IMR-90 (cell line): ENCODE data around the gene ARHGEF18. TPM values are rescaled to one million over a fixed set of nuclear protein-coding genes. Genes with fewer than 3 reads are reported as not detected.

Source experiments
- ATAC-seq: fragments of 200-7000 bp; cut with Tn5 transposase; 2 replicates; pipeline ENCODE4 v1.9.1; 2020; ENCODE audit warnings: low read depth, mild to moderate bottlenecking, moderate library complexity
- BruUV-seq: library from RNA; stranded (reverse); fragments of 400-500 nt; replicated peaks from 2 replicates; lab custom pipeline; 2021; lab: Mats Ljungman, UMichigan
- CTCF ChIA-PET: fragments of 300-600 bp; formaldehyde crosslinking; extraction: SDS; loops from one replicate; lab custom pipeline; 2021; ENCODE audit warnings: antibody characterized with exemption; lab: Yijun Ruan, JAX
- POLR2A ChIA-PET: fragments of 300-600 bp; sonication (Branson Sonifier 250); formaldehyde crosslinking; loops from one replicate; lab custom pipeline; 2022; ENCODE audit warnings: antibody characterized with exemption; ENCODE audit not compliant: unreplicated experiment; lab: Charles Lee
- DNase-seq: peaks from one replicate; pipeline ENCODE4 v3.0.0; 2013
- H2AFZ ChIP-seq: replicated peaks from 2 replicates; pipeline ENCODE3; 2013; ENCODE audit warnings: low read length, mild to moderate bottlenecking; ENCODE audit not compliant: poor library complexity
- H2AK5ac ChIP-seq: 2 replicates; pipeline ENCODE4 v1.6.1; 2013; ENCODE audit warnings: low read depth, low read length, inconsistent platforms
- H2AK9ac ChIP-seq: replicated peaks from 2 replicates; pipeline ENCODE3; 2013; ENCODE audit warnings: mild to moderate bottlenecking, low read depth, low read length, moderate library complexity; ENCODE audit not compliant: poor library complexity
- H2BK120ac ChIP-seq: 2 replicates; pipeline ENCODE4 v1.6.1; 2013; ENCODE audit warnings: low read depth, low read length, inconsistent platforms
- H2BK15ac ChIP-seq: 3 replicates; pipeline ENCODE4 v1.6.1; 2013; ENCODE audit warnings: low read depth, low read length, inconsistent platforms
- H2BK20ac ChIP-seq: 2 replicates; pipeline ENCODE4 v1.6.1; 2013; ENCODE audit warnings: low read depth, mild to moderate bottlenecking, inconsistent platforms, low read length, moderate library complexity
- H2BK5ac ChIP-seq: 2 replicates; pipeline ENCODE4 v1.6.1; 2013; ENCODE audit warnings: mild to moderate bottlenecking, low read depth, low read length, inconsistent platforms; ENCODE audit not compliant: poor library complexity, severe bottlenecking
- H3K14ac ChIP-seq: replicated peaks from 2 replicates; pipeline ENCODE4 v1.6.1; 2013; ENCODE audit warnings: low read depth, low read length, inconsistent platforms
- H3K18ac ChIP-seq: 2 replicates; pipeline ENCODE4 v1.6.1; 2013; ENCODE audit warnings: low read depth, low read length, control low read depth
- H3K23ac ChIP-seq: 2 replicates; pipeline ENCODE4 v1.6.1; 2013; ENCODE audit warnings: low read depth, low read length, inconsistent platforms
- H3K27ac ChIP-seq: 2 replicates; pipeline ENCODE4 v1.5.1; 2013; ENCODE audit warnings: mild to moderate bottlenecking, control low read depth, low read length; ENCODE audit not compliant: insufficient read depth
- H3K27me3 ChIP-seq: 2 replicates; pipeline ENCODE4 v1.6.1; 2013; ENCODE audit warnings: low read length; ENCODE audit not compliant: control insufficient read depth, insufficient read depth
- H3K36me3 ChIP-seq: 2 replicates; pipeline ENCODE4 v1.6.1; 2013; ENCODE audit warnings: low read length, mixed read lengths; ENCODE audit not compliant: control insufficient read depth, insufficient read depth
- H3K4ac ChIP-seq: 2 replicates; pipeline ENCODE4 v1.6.1; 2013; ENCODE audit warnings: low read depth, low read length, inconsistent platforms
- H3K4me1 ChIP-seq: 2 replicates; pipeline ENCODE4 v1.6.1; 2013; ENCODE audit warnings: low read length, mixed read lengths; ENCODE audit not compliant: control insufficient read depth, insufficient read depth
- H3K4me2 ChIP-seq: 2 replicates; pipeline ENCODE4 v1.6.1; 2013; ENCODE audit warnings: low read depth, mild to moderate bottlenecking, control low read depth, low read length, moderate library complexity
- H3K4me3 ChIP-seq: 2 replicates; pipeline ENCODE4 v1.5.1; 2013; ENCODE audit warnings: low read depth, mild to moderate bottlenecking, control low read depth, low read length, moderate library complexity; ENCODE audit not compliant: insufficient read depth
- H3K56ac ChIP-seq: 2 replicates; pipeline ENCODE4 v1.6.1; 2013; ENCODE audit warnings: low read length, inconsistent platforms; ENCODE audit not compliant: insufficient read depth; ENCODE audit errors: extremely low read depth
- H3K79me1 ChIP-seq, 2 experiments: 2 replicates each; pipeline ENCODE4 v1.6.1; 2013; ENCODE audit warnings: low read length in 2 of 2, inconsistent platforms in 1 of 2, low read depth in 1 of 2
- H3K9ac ChIP-seq: 2 replicates; pipeline ENCODE4 v1.6.1; 2013; ENCODE audit warnings: low read depth, low read length, control low read depth
- H3K9me1 ChIP-seq: 2 replicates; pipeline ENCODE4 v1.6.1; 2013; ENCODE audit warnings: low read length, inconsistent platforms; ENCODE audit not compliant: insufficient read depth
- H3K9me3 ChIP-seq: 2 replicates; pipeline ENCODE4 v1.6.1; 2013; ENCODE audit warnings: low read length; ENCODE audit not compliant: control insufficient read depth, insufficient read depth
- H4K20me1 ChIP-seq: 2 replicates; pipeline ENCODE4 v1.6.1; 2013; ENCODE audit warnings: low read length, inconsistent platforms; ENCODE audit not compliant: insufficient read depth
- H4K5ac ChIP-seq: 2 replicates; pipeline ENCODE4 v1.6.1; 2013; ENCODE audit warnings: mild to moderate bottlenecking, low read depth, low read length, control low read depth
- H4K8ac ChIP-seq, 2 experiments: 2 replicates each; pipeline ENCODE4 v1.6.1; 2013; ENCODE audit warnings: low read depth in 2 of 2, low read length in 2 of 2, control low read depth in 1 of 2, inconsistent platforms in 1 of 2
- H4K91ac ChIP-seq: 2 replicates; pipeline ENCODE4 v1.6.1; 2013; ENCODE audit warnings: low read depth, low read length, inconsistent platforms; ENCODE audit not compliant: insufficient read depth
- CTCF ChIP-seq: conservative IDR thresholded peaks from 2 replicates; pipeline ENCODE4 v1.5.1; 2012; ENCODE audit warnings: mild to moderate bottlenecking, low read depth, low read length, improper control_type of control experiment
- USF2 ChIP-seq: fragments of 150-350 bp; IDR thresholded peaks from 2 replicates; pipeline ENCODE4 v1.6.1; 2017; ENCODE audit warnings: mild to moderate bottlenecking, antibody characterized with exemption, low read length, low read depth
- WGBS, 2 experiments: methylation state at CpG; one replicate each; pipeline versions ENCODE4 v1.1.5 to v1.1.7; 2013; ENCODE audit warnings: missing lambda C conversion rate in 2 of 2; ENCODE audit not compliant: insufficient read length in 1 of 2; ENCODE audit errors: extremely low coverage in 2 of 2; 5-methylcytosine and 5-hydroxymethylcytosine counted together
- dilution Hi-C: fragments of 300-500 bp; cut with HindIII; formaldehyde crosslinking; loops from one replicate; pipeline ENCODE4 v1.14.3; 2018; ENCODE audit warnings: low sequenced_read_pairs; ENCODE audit not compliant: unreplicated experiment
- in situ Hi-C: fragments of 300-500 bp; cut with MboI; formaldehyde crosslinking; loops from 3 replicates; pipeline ENCODE4 v1.14.3; 2019; ENCODE audit warnings: low sequenced_read_pairs, inconsistent platforms, mixed read lengths
- intact Hi-C: fragments of 100-400 bp; cut with micrococcal nuclease; formaldehyde crosslinking; loops from 2 replicates; pipeline ENCODE4 v1.10.0; 2022
- polyA plus RNA-seq, 3 experiments: library from polyadenylated mRNA; depleted of rRNA; stranded (reverse); fragments of >200 nt; gene quantifications; 2 replicates each; pipeline ENCODE4 v1.2.3, GENCODE V29; 2012; ENCODE audit warnings: low replicate concordance in 1 of 3
- total RNA-seq: library from RNA; depleted of rRNA; stranded (reverse); fragments of >200 nt; gene quantifications from 2 replicates; pipeline ENCODE4 v1.2.3, GENCODE V29; 2012

Gene ARHGEF18
- total and polyA plus RNA-seq, 2 of the 4 experiments (the other 2 are of a cell fraction), result 11.6 to 12.4 TPM

- H3K18ac ChIP-seq, result no peak overlapping the region
- no peaks in the 10 kb centered on the region for H3K4me1 ChIP-seq
- CTCF ChIA-PET, result no interaction called here
- no peak for ATAC-seq
- TF ChIP-seq CTCF, result no peak
- TF ChIP-seq USF2, result no peak
- H4K5ac ChIP-seq, result no peak overlapping the region
- H3K23ac ChIP-seq, result no peak overlapping the region
- H2AK9ac ChIP-seq, result no peak overlapping the region
- H3K79me1 ChIP-seq, result no peaks in the 10 kb centered on the region
- no peak overlapping the region for H3K9ac ChIP-seq
- H3K9me3 ChIP-seq, result no peaks in the 10 kb centered on the region
- no peak overlapping the region for H2AK5ac ChIP-seq
- H3K27me3 ChIP-seq, result no peaks in the 10 kb centered on the region; the same call in 1 of the 2 replicates
- no peak overlapping the region for H4K91ac ChIP-seq
- H3K4ac ChIP-seq, result no peak overlapping the region
- in situ Hi-C loops (no loop called here), dilution Hi-C loops (no loop called here), intact Hi-C loops (no loop called here)
- H4K8ac ChIP-seq, result no peak overlapping the region
- H3K9me1 ChIP-seq, result no peaks in the 10 kb centered on the region
- H2BK15ac ChIP-seq, result no peak overlapping the region
- no peak for DNase-seq
- H2BK5ac ChIP-seq, result no peak overlapping the region
- no peak overlapping the region for H2BK20ac ChIP-seq
- H3K56ac ChIP-seq, result no peak overlapping the region
- H3K4me3 ChIP-seq, result no peak overlapping the region
- no peak overlapping the region for H3K4me2 ChIP-seq
- H3K27ac ChIP-seq, result no peak overlapping the region
- H3K14ac ChIP-seq, result no peak overlapping the region
- H2BK120ac ChIP-seq, result no peak overlapping the region
- no TSS peak for BruUV-seq
- no peaks in the 10 kb centered on the region for H3K36me3 ChIP-seq
- POLR2A ChIA-PET, result interaction anchor here (0.6 kb wide), 1 partner anchor 8 kb away, joined by 4 read pairs; no protein-coding TSS in a partner anchor
- no peaks in the 10 kb centered on the region for H4K20me1 ChIP-seq
- no CpG with 5 or more reads among the region's 6 CpGs for WGBS, 2 experiments
- peak overlapping the region; percentile 3 for H2AFZ ChIP-seq
These were observed 27.6 kb downstream of the ARHGEF18 start for GRCh38 chr19:7376151-7376852.
